RKO (cell line): ENCODE data around the gene NRG4.
"Not testable (repeated sequence)": the region's sequence is repeated elsewhere in the genome, so short reads cannot be mapped to it uniquely, and the experiment has no call there.

Source experiments
- DNase-seq: peaks from one replicate; pipeline ENCODE4 v3.0.0-alpha.2; 2016; ENCODE audit warnings: low spot score

Gene NRG4

DNA sequence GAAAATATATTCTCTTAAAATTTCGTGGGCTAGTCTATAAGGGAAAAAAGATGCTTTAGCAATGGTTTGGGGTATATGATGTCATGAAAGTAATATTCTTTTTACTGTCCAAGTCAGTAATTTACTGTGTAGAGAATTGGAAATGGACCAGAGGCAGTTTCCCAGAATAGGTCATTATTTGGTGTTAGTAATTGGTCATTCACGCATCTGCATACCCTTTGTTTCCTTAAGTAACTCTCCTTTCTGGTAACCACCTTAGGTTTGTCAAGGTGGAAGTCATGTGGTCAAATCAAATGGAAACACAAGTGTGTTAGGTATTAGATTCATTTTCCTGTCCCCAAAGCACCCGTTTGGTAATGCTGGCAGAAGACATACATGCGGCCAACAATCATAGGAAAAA is 84.6 kb downstream of the NRG4 start:
- no peak for DNase-seq

DNA sequence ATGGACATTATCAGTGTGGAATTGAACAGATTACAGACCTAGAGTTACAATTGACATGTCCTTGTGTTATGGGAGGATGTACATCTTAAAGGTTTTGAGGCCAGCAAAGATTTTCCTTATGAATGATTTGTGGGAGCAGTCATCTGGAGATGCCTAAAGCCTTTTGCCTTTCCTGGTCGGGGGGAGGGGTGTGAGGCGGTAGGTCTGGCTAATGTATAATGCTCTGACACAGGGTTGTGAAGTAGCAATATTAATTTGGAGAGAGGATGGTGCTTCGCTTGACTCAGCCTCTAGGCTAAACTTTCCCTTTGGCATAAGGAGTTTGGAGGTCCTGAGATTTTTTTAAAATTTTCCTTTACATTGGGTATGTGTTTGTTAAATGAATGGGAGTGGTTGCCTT is 85.3 kb downstream of the NRG4 start:
- no peak for DNase-seq

DNA sequence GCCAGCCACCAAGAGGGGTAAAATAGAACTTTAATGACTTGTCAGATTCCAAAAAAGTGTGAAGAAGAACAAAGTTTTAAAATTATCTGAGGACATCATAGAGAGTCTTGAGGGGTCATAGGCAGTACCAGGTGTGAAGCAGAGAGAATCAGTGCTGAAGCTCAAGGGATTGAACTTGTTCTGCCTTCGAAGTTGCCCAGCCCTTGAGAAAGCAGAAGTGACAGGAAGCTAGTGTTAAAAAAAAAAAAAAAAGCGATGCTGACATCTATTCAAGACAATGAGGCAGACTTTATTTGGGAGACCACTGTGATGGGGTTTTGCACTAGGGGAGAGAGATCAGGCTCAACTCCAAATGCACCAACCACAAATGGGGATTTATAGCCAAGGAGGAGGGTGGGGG is 86.8 kb downstream of the NRG4 start:
- DNase-seq, result no peak

DNA sequence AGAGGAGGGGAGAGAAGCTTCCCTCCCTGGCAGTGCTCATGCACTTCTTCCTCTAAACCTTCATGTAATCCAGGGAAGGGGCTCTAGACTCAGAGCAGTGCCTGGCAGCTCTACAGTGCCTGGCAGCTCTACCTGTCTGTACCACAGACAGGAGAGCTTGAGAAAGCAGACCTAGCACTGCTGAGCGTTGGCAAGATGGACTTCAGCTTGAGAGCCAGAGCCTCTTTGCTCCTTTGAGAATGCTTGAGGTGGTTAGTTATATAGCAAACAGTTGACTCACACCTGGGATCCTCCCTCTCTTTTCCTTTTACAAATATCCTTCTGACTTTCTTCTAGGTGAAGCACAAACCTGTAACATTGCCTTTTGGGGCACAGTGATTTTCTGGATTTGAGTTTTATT is 87.6 kb downstream of the NRG4 start:
- no peak for DNase-seq

DNA sequence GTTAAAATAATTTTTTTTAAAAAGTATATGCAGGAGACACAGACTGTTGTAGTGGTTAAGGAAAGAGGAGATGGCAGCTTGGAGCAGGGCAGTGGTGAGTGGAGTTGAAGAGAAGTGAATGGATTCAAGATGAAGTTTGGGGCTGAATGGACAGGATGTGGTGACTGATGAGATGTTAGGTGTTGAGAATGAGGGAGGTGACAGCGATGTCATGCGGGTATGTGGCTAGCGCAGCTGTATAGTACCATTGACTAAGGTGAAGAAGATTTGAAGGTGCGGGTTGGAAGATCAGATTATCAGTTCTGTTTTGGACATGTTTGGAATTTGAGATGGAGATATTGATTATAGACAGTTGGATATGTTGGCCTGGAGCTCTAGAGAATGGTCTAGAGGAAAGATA is 88.5 kb downstream of the NRG4 start:
- no peak for DNase-seq

DNA sequence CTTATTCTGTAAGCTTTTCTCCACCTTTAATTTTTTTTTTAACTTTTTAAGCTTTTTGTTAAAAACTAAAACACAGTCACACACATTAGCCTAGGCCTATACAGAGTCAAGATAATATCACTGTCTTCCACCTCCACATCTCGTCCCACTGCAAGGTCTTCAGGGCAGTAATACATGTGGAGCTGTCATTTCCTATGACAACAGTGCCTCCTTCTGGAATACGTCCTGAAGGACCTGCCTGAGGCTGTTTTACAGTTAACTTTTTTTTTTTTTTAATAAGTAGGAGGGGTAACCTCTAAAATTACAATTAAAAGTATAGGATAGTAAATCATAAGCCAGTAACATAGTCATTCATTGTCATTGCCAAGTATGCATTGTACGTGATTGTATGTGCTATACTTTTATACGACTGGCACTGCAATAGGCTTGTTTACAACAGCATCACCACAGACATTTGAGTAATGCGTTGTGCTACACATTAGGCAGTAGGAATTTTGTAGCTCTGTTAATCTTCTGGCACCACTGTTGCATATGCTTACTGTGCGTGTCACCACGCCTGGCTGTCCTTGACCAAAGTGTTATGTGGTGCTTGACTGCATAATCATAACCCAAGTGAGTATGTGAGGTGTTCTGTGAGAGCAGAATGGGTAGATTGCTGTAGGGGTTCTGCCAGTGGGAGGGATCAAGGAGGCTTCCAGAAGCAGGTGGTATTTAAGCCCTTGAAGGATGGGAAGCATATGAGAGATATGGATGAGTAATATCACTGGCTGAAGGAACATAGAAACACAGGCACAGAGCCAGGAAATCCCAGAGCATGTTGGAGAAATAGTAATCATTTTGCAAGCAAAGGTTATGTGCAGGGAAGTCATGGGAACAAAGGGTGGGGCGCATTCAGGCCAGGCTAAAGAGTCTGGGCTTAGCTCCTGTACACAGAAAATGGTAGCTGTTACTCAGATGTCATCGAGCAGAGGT is 90.2 kb downstream of the NRG4 start:
- DNase-seq, result peak; percentile 42

DNA sequence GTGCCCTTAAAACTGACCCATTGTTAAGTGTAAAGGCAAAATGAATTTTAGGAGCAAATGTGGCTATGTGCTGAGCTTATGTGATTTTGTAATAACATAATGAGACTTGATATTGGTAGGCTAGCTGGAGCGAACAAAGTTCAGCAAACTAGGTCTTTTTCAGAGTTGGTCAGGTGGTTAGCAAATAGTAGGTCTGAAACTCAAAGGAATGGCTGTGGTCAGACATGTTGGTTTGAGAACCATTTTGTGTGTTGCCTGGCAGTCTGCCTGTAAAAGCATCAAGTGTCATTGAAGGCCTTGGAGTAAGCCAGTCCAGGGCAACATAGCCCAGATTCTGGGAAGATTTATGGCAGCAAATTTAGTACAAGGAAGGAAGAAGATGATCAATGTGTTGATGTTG is 92.1 kb downstream of the NRG4 start:
- DNase-seq, result no peak

DNA sequence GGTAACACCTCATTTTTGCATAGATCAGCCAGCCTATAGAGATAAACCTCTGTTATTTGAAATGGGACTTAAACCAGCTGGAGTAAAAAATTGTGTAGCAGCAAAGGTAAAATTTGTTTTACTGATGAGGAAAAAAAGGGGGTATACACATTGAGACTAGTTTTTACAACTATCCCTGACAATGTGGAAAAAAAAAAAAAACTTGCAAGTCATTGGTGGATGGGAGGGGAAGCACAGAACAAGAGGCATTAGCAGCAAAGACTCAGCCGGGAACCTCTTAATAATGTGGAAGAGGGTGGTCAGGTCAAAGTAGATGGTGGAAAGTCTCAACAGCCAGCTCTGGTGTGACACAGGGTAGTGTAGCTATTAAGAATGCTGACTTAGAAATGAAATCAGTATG is 94.1 kb downstream of the NRG4 start:
- DNase-seq, result no peak

DNA sequence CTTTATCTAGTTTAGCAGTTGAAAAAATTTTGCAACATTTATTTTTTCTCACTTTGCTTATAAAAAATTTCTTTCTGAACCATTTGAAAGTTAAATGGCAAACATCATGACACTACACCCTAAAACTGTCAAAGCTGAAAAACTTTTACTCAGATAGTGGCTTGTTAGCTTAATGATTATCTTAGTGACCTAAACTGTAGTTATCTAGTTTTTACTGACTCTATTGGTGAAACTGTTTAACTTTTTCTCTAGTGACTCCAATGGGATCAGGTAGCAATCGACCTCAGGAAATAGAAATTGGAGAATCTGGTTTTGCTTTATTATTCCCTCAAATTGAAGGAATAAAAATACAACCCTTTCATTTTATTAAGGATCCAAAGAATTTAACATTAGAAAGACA is 95.2 kb downstream of the NRG4 start:
- no peak for DNase-seq

DNA sequence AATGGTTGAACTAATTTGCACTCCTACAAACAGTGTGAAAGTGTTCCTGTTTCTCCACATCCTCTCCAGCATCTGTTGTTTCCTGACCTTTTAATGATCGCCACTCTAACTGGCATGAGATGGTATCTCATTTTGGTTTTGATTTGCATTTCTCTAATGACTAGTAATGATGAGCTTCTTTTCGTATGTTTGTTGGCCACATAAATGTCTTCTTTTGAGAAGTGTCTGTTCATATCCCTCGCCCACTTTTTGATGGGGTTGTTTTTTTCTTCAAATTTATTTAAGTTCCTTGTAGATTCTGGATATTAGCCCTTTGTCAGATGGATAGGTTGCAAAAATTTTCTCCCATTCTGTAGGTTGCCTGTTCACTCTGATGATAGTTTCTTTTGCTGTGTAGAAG is 101.9 kb downstream of the NRG4 start:
- not testable (repeated sequence) for DNase-seq

DNA sequence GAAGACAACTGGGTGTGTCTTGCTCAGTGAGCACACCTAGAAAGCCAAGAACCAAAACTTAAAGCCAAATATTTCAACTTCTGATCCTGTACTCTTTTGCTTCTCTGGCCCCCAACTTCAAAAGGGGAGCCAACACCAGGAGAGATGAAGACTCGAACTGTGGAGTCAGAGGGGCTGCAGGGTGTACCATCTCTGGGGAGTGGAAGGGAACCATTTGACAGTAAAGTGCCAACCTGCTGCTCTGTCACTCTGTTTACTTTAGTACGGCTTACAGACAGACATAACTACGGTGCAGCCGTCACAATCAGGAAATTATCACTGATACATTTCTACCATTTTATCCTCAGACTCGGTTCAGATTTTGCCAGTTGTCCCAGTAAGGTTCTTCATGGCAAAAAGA is 107.0 kb downstream of the NRG4 start:
- DNase-seq, result no peak

DNA sequence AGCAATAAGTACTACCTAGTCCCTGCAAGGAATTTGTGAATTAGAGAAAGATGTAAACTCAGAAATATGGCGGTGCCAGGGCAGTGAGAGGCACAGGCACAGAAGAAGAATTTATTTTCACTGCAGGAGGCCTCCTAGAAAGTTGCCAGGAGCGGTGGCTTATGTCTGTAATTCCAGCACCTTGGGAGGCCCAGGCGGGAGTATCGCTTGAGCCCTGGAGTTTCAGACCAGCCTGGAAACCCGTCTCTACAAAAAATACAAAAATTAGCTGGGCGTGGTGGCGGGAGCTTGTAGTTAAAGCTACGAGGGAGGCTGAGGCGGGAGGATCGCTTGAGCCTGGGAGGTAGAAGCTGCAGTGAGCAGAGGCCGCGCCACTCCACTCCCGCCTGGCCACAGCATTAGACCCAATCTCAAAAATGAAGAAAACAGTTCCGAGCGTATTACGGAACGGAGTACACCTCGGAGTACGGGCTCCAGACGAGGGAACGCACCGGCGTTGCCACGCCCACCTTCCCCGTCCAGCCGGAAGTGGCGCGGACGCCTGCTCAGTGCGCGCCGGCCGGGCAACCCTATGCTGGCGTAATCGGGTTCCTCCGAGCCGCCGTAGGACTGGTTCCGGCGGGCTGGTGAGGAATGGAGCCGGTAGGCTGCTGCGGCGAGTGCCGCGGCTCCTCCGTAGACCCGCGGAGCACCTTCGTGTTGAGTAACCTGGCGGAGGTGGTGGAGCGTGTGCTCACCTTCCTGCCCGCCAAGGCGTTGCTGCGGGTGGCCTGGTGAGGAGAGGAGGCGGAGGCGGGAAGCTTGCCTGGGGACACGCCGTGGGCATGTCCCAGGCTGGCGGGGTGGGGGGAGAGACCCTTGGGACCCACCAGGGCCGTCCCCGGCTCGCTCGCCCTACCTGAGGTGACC is 108.6 kb downstream of the NRG4 start, which contains the start of gene FBXO22:
Gene FBXO22 (plus strand): TSS at position 548 of the 909 bp plus-strand sequence. CDS start 86 bp downstream, at position 634.
- peak; percentile 92 for DNase-seq

DNA sequence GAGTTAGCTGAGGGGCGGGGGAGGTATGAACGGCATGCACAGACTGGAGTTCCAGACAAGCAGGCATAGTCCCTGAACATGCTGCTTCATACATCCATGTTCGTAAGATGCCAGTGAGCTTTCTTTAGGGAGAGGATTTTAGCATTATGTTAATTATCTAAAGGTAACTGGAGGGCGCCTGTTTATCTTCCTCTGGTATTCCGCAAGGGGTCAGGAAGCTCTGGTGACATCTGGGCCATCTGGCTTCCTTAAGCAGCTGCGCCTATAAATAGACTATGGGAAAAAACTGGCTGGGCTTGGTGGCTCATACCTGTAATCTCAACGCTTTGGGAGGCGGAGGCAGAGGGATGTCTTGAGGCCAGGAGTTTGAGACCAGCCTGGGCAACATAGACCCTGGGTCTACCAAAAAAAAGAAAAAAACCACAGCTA is 110.1 kb downstream of the NRG4 start:
- DNase-seq, result no peak

DNA sequence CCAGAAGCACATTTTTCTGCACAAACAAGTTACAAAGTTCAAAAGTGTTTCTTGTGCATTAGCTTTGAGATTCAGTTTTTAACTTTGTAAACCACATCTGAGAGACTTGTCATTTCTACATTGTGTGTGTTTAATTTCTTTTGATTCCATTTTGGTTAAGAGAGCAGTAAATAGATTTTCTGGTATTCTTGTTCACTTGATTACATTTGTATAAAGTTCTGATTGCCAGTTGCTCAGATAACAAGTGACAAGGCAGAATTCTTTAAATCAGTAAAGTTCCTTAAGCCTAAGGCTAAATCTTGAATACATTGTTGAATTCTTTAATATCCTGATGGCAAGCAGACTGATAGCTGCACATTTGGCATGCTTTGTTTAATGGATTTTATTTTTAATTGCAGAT is 111.6 kb downstream of the NRG4 start:
- no peak for DNase-seq

DNA sequence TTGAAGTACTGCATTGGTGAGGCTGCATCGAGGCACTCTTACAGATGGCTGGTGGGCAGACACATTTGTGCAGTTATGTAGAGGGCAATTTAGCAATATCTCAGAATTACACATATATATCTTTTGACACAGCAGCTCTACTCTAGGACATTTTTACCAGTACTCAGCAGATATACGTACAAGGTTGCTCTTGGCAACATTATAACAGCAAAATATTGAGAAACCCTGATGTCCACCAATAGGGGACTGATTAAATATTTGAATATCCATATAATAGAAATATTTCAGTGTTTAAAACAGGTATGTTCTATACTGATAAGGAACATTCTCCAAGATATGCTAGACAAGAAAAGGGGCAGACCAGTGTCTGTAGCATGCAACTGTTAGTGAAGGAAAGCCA is 116.5 kb downstream of the NRG4 start:
- DNase-seq, result no peak

DNA sequence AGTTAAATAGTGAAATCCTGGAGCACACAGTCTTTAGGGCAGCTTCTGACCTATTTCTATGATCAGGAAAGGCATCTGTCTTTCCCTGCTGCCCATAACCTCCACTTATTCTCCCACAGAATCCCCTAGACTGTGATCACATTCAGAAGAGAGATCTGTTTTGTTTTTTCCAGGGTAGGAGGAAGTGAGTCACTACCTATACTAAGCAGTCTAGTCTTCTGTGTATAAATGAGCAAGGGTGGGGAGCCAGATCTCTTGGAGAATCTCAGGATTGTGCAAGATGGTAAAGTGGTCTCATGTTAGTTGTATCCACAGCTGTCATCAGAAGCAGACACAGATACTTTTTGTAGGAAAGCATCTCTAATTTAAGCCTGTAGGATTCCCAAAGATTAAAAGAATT is 120.3 kb downstream of the NRG4 start:
- peak; percentile 49 for DNase-seq
